ENCODE measurements around the gene CDX1.

CDX1 gene

GRCh38 chr5:150166650-150167511 is at the start of gene CDX1:
Gene CDX1 (plus strand): TSS chr5:150166778. CDS start chr5:150166877, 99 bp downstream.
- DNase-seq = no peak

GRCh38 chr5:150117945-150118560 is 48.5 kb upstream of the CDX1 start:
- no peak for DNase-seq

GRCh38 chr5:150118561-150119229 is 47.9 kb upstream of the CDX1 start:
- peak; percentile 13 for DNase-seq

GRCh38 chr5:150119421-150120061 is 47.0 kb upstream of the CDX1 start:
- peak; percentile 17 for DNase-seq

GRCh38 chr5:150120062-150120441 is 46.5 kb upstream of the CDX1 start:
- DNase-seq = peak; percentile 12

GRCh38 chr5:150120617-150121447 is 45.7 kb upstream of the CDX1 start:
- peak; percentile 16 for DNase-seq

- DNase-seq = peak; percentile 8
Observed at GRCh38 chr5:150121448-150122157, 45.0 kb upstream of the CDX1 start.

GRCh38 chr5:150122158-150122510 is 44.4 kb upstream of the CDX1 start:
- DNase-seq = peak; percentile 40

GRCh38 chr5:150122536-150123481 is 43.8 kb upstream of the CDX1 start:
- DNase-seq = peak; percentile 15

GRCh38 chr5:150123542-150123941 is 43.0 kb upstream of the CDX1 start:
- no peak for DNase-seq

GRCh38 chr5:150124111-150124557 is 42.4 kb upstream of the CDX1 start:
- no peak for DNase-seq

GRCh38 chr5:150124596-150124995 is 42.0 kb upstream of the CDX1 start:
- DNase-seq = no peak

- no peak for DNase-seq
Observed at GRCh38 chr5:150125334-150125733, 41.2 kb upstream of the CDX1 start.

- no peak for DNase-seq
Observed at GRCh38 chr5:150126199-150126920, 40.2 kb upstream of the CDX1 start.

GRCh38 chr5:150126921-150127265 is 39.7 kb upstream of the CDX1 start:
- DNase-seq = no peak

GRCh38 chr5:150129454-150129812 is 37.1 kb upstream of the CDX1 start:
- no peak for DNase-seq

- peak; percentile 80 for DNase-seq
Observed at GRCh38 chr5:150129813-150130492, 36.6 kb upstream of the CDX1 start.

GRCh38 chr5:150130493-150130922 is 36.1 kb upstream of the CDX1 start:
- no peak for DNase-seq

GRCh38 chr5:150131461-150131860 is 35.1 kb upstream of the CDX1 start:
- no peak for DNase-seq

Data from femur (tissue), 1 donor.